IPS-18a (cell line): ENCODE data around the gene HSD17B2.
"Not testable (repeated sequence)": the region's sequence is repeated elsewhere in the genome, so short reads cannot be mapped to it uniquely, and the experiment has no call there.

Experiments used
- H3K27ac ChIP-seq: one replicate; pipeline ENCODE4 v1.5.1; 2013; ENCODE audit warnings: low read length
- H3K27me3 ChIP-seq: one replicate; pipeline ENCODE4 v1.6.1; 2013; ENCODE audit warnings: mild to moderate bottlenecking, low read length; ENCODE audit not compliant: control insufficient read depth, insufficient read depth
- H3K36me3 ChIP-seq: one replicate; pipeline ENCODE4 v1.6.1; 2013; ENCODE audit warnings: low read depth, low read length; ENCODE audit not compliant: control insufficient read depth
- H3K4me1 ChIP-seq: one replicate; pipeline ENCODE4 v1.6.1; 2013; ENCODE audit warnings: low read depth, low read length; ENCODE audit not compliant: control insufficient read depth
- H3K4me3 ChIP-seq: one replicate; pipeline ENCODE4 v1.5.1; 2013; ENCODE audit warnings: low read length
- H3K9ac ChIP-seq: one replicate; pipeline ENCODE4 v1.6.1; 2013; ENCODE audit warnings: mild to moderate bottlenecking, low read length, moderate library complexity
- H3K9me3 ChIP-seq: one replicate; pipeline ENCODE4 v1.6.1; 2013; ENCODE audit warnings: low read depth, low read length; ENCODE audit not compliant: control insufficient read depth

The HSD17B2 gene

GRCh38 chr16:82006036-82006435 lies 29.0 kb upstream of the HSD17B2 start:
- H3K9ac ChIP-seq: no peak overlapping the region
- H3K36me3 ChIP-seq: no peaks in the 10 kb centered on the region
- H3K27me3 ChIP-seq: no peaks in the 10 kb centered on the region
- no peaks in the 10 kb centered on the region for H3K9me3 ChIP-seq
- no peaks in the 10 kb centered on the region for H3K4me1 ChIP-seq
- H3K27ac ChIP-seq: no peak overlapping the region
- H3K4me3 ChIP-seq: no peak overlapping the region

GRCh38 chr16:82007189-82007588 lies 27.9 kb upstream of the HSD17B2 start:
- H3K9ac ChIP-seq: no peak overlapping the region
- no peaks in the 10 kb centered on the region for H3K4me1 ChIP-seq
- no peak overlapping the region for H3K27ac ChIP-seq
- no peaks in the 10 kb centered on the region for H3K9me3 ChIP-seq
- no peaks in the 10 kb centered on the region for H3K36me3 ChIP-seq
- no peak overlapping the region for H3K4me3 ChIP-seq
- H3K27me3 ChIP-seq: no peaks in the 10 kb centered on the region

- Histone ChIP-seq H3K4me1 (no peaks in the 10 kb centered on the region), H3K36me3 (no peaks in the 10 kb centered on the region), H3K27ac (no peak overlapping the region), H3K27me3 (no peaks in the 10 kb centered on the region), H3K9me3 (no peaks in the 10 kb centered on the region), H3K4me3 (no peak overlapping the region), H3K9ac (no peak overlapping the region)
Measured at GRCh38 chr16:82008957-82009592, 26.0 kb upstream of the HSD17B2 start.

- not testable (repeated sequence) for H3K4me1 ChIP-seq, H3K4me3 ChIP-seq, H3K27me3 ChIP-seq, H3K9me3 ChIP-seq, H3K36me3 ChIP-seq, H3K9ac ChIP-seq, H3K27ac ChIP-seq
Measured at GRCh38 chr16:82009789-82010188, 25.3 kb upstream of the HSD17B2 start.

GRCh38 chr16:82010649-82011048 lies 24.4 kb upstream of the HSD17B2 start:
- Histone ChIP-seq H3K4me1 (no peaks in the 10 kb centered on the region), H3K36me3 (no peaks in the 10 kb centered on the region), H3K27me3 (no peaks in the 10 kb centered on the region), H3K27ac (no peak overlapping the region), H3K9ac (no peak overlapping the region), H3K9me3 (no peaks in the 10 kb centered on the region), H3K4me3 (no peak overlapping the region)

- H3K9me3 ChIP-seq: no peaks in the 10 kb centered on the region
- no peak within 1 kb of the TSS for H3K27ac ChIP-seq
- no peaks in the 10 kb centered on the region for H3K36me3 ChIP-seq
- H3K9ac ChIP-seq: no peak within 1 kb of the TSS
- H3K27me3 ChIP-seq: no peaks in the 10 kb centered on the region
- no peak within 1 kb of the TSS for H3K4me3 ChIP-seq
- H3K4me1 ChIP-seq: no peaks in the 10 kb centered on the region
Measured at GRCh38 chr16:82011199-82011641, 23.8 kb upstream of the HSD17B2 start, which contains the start of gene SDR42E1. Gene SDR42E1, minus strand, starts transcription at chr16:82011470. Its CDS starts 10,612 bp downstream, at chr16:82000858.

GRCh38 chr16:82013139-82013538 lies 21.9 kb upstream of the HSD17B2 start:
- Histone ChIP-seq H3K27ac (no peak overlapping the region), H3K4me1 (no peaks in the 10 kb centered on the region), H3K36me3 (no peaks in the 10 kb centered on the region), H3K27me3 (no peaks in the 10 kb centered on the region), H3K4me3 (no peak overlapping the region), H3K9ac (no peak overlapping the region), H3K9me3 (no peaks in the 10 kb centered on the region)

GRCh38 chr16:82016263-82016662 lies 18.8 kb upstream of the HSD17B2 start:
- no peak overlapping the region for H3K4me3 ChIP-seq
- H3K9ac ChIP-seq: no peak overlapping the region
- no peaks in the 10 kb centered on the region for H3K4me1 ChIP-seq
- no peaks in the 10 kb centered on the region for H3K36me3 ChIP-seq
- no peaks in the 10 kb centered on the region for H3K9me3 ChIP-seq
- no peaks in the 10 kb centered on the region for H3K27me3 ChIP-seq
- no peak overlapping the region for H3K27ac ChIP-seq

- Histone ChIP-seq H3K36me3 (no peaks in the 10 kb centered on the region), H3K4me3 (no peak overlapping the region), H3K9ac (no peak overlapping the region), H3K27me3 (no peaks in the 10 kb centered on the region), H3K4me1 (no peaks in the 10 kb centered on the region), H3K27ac (no peak overlapping the region), H3K9me3 (no peaks in the 10 kb centered on the region)
Measured at GRCh38 chr16:82016964-82017363, 18.1 kb upstream of the HSD17B2 start.

GRCh38 chr16:82017911-82018568 lies 17.0 kb upstream of the HSD17B2 start:
- H3K4me3 ChIP-seq: no peak overlapping the region
- no peak overlapping the region for H3K27ac ChIP-seq
- no peaks in the 10 kb centered on the region for H3K27me3 ChIP-seq
- H3K9ac ChIP-seq: no peak overlapping the region
- H3K36me3 ChIP-seq: no peaks in the 10 kb centered on the region
- no peaks in the 10 kb centered on the region for H3K9me3 ChIP-seq
- no peaks in the 10 kb centered on the region for H3K4me1 ChIP-seq

- Histone ChIP-seq H3K4me3 (no peak overlapping the region), H3K27ac (no peak overlapping the region), H3K27me3 (no peaks in the 10 kb centered on the region), H3K4me1 (no peaks in the 10 kb centered on the region), H3K9me3 (no peaks in the 10 kb centered on the region), H3K36me3 (no peaks in the 10 kb centered on the region), H3K9ac (no peak overlapping the region)
Measured at GRCh38 chr16:82019535-82019934, 15.5 kb upstream of the HSD17B2 start.

GRCh38 chr16:82020051-82020450 lies 15.0 kb upstream of the HSD17B2 start:
- H3K27me3 ChIP-seq: no peaks in the 10 kb centered on the region

More at GRCh38 chr16:82020051-82020450, 15.0 kb upstream of the HSD17B2 start:
- Histone ChIP-seq H3K4me1 (no peaks in the 10 kb centered on the region), H3K9me3 (no peaks in the 10 kb centered on the region), H3K9ac (no peak overlapping the region), H3K27ac (no peak overlapping the region), H3K36me3 (no peaks in the 10 kb centered on the region), H3K4me3 (no peak overlapping the region)
